ENCODE results near the gene FREY1. TPM values are rescaled to one million over a fixed set of nuclear protein-coding genes. Genes with fewer than 3 reads are reported as not detected.
A peak's percentile ranks its signal among the peaks of the same experiment; 100 is the strongest.

The FREY1 gene
- total and polyA plus RNA-seq, 8 donors: 0.12 to 1.3 (median 0.40) TPM; not detected in 1

DNA sequence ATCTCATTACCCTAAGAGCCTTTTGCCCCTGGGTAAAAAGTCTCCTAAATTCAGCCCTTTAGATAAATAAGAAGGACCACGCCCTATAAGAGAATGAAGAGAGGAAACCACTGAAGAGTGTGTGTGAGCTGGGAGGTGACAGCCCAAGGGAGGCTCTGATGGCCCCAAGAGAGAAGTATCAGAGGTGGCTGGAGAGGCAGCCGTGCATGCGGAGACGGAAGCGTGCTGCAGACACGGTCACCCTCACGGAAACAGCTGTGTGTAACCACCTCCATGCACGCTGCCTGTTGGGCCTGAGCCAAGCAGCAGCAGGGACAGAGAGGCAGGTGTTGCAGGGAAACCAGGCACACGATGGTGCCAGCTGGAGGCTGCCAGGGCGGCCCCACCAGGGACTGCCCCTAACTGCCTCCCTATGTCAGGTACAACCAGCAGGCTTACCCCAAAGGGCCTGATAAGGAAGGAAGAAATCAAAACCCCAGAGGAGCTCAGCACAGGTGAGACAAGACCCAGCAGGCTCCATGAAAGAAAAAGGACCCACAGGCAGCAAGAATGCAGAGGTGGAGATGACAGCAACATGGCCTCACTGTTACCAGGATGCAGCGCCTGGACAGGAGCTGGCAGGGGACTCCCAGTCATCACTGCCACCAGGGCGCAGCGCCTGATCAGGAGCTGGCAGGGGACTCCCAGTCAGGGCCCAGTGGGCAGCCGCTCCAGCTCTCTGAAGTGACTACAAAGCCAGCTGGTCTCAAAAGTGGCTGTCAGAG lies 23.1 kb upstream of the FREY1 start:
- H3K4me3 ChIP-seq: no peak overlapping the region
- peaks cover 0 to 12% (median 0%) of the 10 kb centered on the region in 3 donors for H3K36me3 ChIP-seq
- no peaks in the 10 kb centered on the region for H3K27me3 ChIP-seq
- peak; percentile 15 to 64 (median 47) for ATAC-seq
- peak; percentile 43 to 87 (median 67) for DNase-seq
- H3K4me1 ChIP-seq: peaks cover 0 to 22% (median 8%) of the 10 kb centered on the region in 3 donors
- H3K27ac ChIP-seq: no peak overlapping the region
- TF ChIP-seq, protein P1, sequence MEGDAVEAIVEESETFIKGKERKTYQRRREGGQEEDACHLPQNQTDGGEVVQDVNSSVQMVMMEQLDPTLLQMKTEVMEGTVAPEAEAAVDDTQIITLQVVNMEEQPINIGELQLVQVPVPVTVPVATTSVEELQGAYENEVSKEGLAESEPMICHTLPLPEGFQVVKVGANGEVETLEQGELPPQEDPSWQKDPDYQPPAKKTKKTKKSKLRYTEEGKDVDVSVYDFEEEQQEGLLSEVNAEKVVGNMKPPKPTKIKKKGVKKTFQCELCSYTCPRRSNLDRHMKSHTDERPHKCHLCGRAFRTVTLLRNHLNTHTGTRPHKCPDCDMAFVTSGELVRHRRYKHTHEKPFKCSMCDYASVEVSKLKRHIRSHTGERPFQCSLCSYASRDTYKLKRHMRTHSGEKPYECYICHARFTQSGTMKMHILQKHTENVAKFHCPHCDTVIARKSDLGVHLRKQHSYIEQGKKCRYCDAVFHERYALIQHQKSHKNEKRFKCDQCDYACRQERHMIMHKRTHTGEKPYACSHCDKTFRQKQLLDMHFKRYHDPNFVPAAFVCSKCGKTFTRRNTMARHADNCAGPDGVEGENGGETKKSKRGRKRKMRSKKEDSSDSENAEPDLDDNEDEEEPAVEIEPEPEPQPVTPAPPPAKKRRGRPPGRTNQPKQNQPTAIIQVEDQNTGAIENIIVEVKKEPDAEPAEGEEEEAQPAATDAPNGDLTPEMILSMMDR (IDR thresholded peaks at IDR 0.05): no peak
- H3K9me3 ChIP-seq: no peaks in the 10 kb centered on the region
- intact Hi-C loops (cut with DNase I): no loop called here
- WGBS, 2 donors: 56 to 57% methylated on average over 14 of the region's 14 CpGs
- no peak for FAIRE-seq

DNA sequence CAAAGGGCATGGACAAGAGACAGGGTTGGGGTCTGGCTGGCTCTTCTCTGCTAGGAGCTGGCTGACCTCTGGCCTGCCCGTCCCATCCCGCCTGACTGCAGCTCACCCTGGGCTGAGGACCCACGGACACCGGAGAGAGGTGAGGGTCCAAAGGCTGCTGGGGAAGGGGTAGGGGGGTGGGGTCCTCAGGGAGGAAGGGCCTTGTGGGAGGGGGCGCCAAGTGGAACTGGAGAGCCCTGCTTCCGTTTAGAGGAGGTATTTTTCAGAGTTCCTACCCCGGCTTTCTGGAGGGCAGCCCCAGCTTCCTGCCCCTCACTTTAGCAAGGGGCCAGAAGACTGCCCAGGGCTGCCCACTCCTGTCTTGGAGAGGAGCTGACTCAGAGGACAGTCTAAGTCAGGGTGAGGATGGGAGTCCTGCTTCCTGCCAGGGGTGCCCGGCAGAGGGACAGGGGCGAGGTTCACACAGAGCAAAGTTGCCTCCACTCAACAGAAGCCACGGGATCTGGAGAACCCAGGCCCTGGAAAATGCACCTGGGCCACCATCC lies 22.5 kb upstream of the FREY1 start:
- intact Hi-C loops (cut with DNase I): no loop called here
- DNase-seq (peak in 1 of 6 donors; percentile 40), FAIRE-seq (no peak), ATAC-seq (no peak)
- H3K36me3 ChIP-seq: peaks cover 0 to 9% (median 0%) of the 10 kb centered on the region in 3 donors
- peaks cover 0 to 17% (median 8%) of the 10 kb centered on the region in 3 donors for H3K4me1 ChIP-seq
- H3K9me3 ChIP-seq: no peaks in the 10 kb centered on the region
- no peak overlapping the region for H3K27ac ChIP-seq
- 85 to 87% methylated on average over 10 of the region's 10 CpGs for WGBS, 2 donors
- TF ChIP-seq, protein P1 (IDR thresholded peaks at IDR 0.05): no peak
- H3K4me3 ChIP-seq: no peak overlapping the region
- H3K27me3 ChIP-seq: no peaks in the 10 kb centered on the region

DNA sequence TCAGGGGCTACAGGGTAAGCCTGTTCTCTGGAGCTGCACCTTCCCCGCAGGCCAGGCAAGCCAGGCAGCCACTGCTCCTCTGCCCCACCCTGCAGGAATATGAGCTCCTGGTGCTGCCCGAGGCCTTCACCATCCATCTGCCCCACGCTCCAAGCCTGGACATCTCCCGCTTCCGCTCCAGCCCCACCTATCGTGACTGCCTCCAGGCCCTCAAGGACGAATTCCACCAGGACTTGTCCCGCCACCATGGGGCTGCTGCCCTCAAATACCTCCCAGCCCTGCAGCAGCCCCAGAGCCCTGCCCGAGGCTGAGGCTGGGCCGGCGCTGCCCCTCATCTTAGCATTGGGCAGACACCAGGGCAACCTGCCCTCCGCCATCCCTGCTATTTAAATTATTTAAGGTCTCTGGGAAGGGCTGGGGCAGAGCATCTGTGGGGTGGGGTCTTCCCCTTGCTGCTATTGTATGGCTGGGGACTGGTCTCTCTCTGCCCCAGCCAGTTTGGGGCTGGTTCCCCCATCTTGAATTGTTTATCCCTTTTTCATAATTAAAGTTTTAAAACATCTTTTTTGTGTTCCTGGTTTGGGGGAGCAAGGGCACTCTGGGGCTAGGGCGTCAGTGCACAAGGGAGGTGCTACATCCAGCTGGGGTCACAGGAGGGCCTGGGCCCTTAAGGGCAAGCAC lies 21.6 kb upstream of the FREY1 start:
- FAIRE-seq (no peak), DNase-seq (peak in 1 of 6 donors; percentile 58), ATAC-seq (no peak)
- Histone ChIP-seq H3K27me3 (no peaks in the 10 kb centered on the region), H3K36me3 (peaks cover 0 to 8% (median 0%) of the 10 kb centered on the region in 3 donors), H3K4me3 (no peak overlapping the region), H3K9me3 (no peaks in the 10 kb centered on the region), H3K27ac (no peak overlapping the region), H3K4me1 (peaks cover 0 to 8% (median under 1%) of the 10 kb centered on the region in 3 donors)
- intact Hi-C loops (cut with DNase I): no loop called here
- TF ChIP-seq, protein P1 (IDR thresholded peaks at IDR 0.05): no peak
- WGBS, 2 donors: 79% methylated on average over 13 of the region's 13 CpGs

DNA sequence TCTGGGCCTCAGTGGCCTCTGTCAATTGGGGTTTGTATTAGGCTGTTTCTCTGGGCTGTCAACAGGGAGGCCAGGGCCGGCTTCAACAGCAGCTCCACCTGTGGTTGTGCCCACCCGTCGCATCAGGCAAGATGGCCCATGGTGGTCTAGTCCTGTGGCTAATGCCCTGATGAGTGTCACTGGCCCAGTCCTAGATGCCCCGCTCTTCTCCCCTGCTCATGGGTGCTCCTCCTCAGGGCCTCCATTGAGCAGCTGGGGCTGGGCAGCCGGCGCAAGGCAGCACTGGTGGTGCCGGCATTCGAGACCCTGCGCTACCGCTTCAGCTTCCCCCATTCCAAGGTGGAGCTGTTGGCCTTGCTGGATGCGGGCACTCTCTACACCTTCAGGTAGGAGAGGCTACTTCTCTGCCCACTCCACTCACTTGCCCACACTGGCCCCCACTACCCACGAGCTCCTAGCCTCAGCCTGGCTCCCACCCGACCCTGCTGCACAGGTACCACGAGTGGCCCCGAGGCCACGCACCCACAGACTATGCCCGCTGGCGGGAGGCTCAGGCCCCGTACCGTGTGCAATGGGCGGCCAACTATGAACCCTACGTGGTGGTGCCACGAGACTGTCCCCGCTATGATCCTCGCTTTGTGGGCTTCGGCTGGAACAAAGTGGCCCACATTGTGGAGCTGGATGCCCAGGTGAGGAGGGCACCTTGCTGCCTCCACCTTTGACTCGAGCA lies 20.8 kb upstream of the FREY1 start:
- TF ChIP-seq, protein P1 (IDR thresholded peaks at IDR 0.05): no peak
- FAIRE-seq (no peak), DNase-seq (peak in 2 of 6 donors; percentile 9 to 71), ATAC-seq (no peak)
- no peaks in the 10 kb centered on the region for H3K27me3 ChIP-seq
- H3K36me3 ChIP-seq: peaks cover 0 to 8% (median 0%) of the 10 kb centered on the region in 3 donors
- H3K4me3 ChIP-seq: no peak overlapping the region
- no peak overlapping the region for H3K27ac ChIP-seq
- H3K4me1 ChIP-seq: peaks cover 0 to under 1% (median 0%) of the 10 kb centered on the region in 3 donors
- intact Hi-C loops (cut with DNase I): no loop called here
- 90 to 91% methylated on average over 27 of the region's 27 CpGs for WGBS, 2 donors
- H3K9me3 ChIP-seq: no peaks in the 10 kb centered on the region
